H1 (cell line): ENCODE data around the gene GPBP1. TPM values are rescaled to one million over a fixed set of nuclear protein-coding genes. Genes with fewer than 3 reads are reported as not detected.

ENCODE experiments used
- CTCF ChIA-PET: fragments of 300-600 bp; sonication (Branson Sonifier 250); formaldehyde crosslinking; loops from one replicate; lab custom pipeline; 2021; ENCODE audit not compliant: partially characterized antibody; lab: Charles Lee
- POLR2A ChIA-PET: fragments of 300-600 bp; sonication (Branson Sonifier 250); formaldehyde crosslinking; loops from one replicate; lab custom pipeline; 2021; ENCODE audit warnings: inconsistent platforms; ENCODE audit not compliant: partially characterized antibody; lab: Charles Lee
- DNase-seq, 2 experiments: peaks; one replicate each; pipeline versions ENCODE4 v3.0.0 to v3.0.0-alpha.2; 2010 to 2022; ENCODE audit warnings: low spot score in 2 of 2, low read depth in 1 of 2, mixed read lengths in 1 of 2
- FAIRE-seq: peaks from 2 replicates; lab custom pipeline; 2011; peaks lifted over from hg19 to GRCh38; lab: Jason Lieb, UNC
- H2AFZ ChIP-seq: 2 replicates; pipeline ENCODE4 v1.8.1; 2012; ENCODE audit warnings: low read length, inconsistent platforms
- H2AK5ac ChIP-seq: 2 replicates; pipeline ENCODE4 v1.6.1; 2013; ENCODE audit warnings: low read depth, low read length
- H2BK120ac ChIP-seq: replicated peaks from 2 replicates; pipeline ENCODE3; 2013; ENCODE audit warnings: low read depth, low read length, inconsistent platforms
- H2BK12ac ChIP-seq: 2 replicates; pipeline ENCODE4 v1.6.1; 2013; ENCODE audit warnings: low read depth, low read length
- H2BK15ac ChIP-seq: 2 replicates; pipeline ENCODE4 v1.6.1; 2013; ENCODE audit warnings: low read length
- H2BK20ac ChIP-seq: 2 replicates; pipeline ENCODE4 v1.6.1; 2013; ENCODE audit warnings: low read length
- H2BK5ac ChIP-seq: 2 replicates; pipeline ENCODE4 v1.6.1; 2013; ENCODE audit warnings: low read depth, low read length
- H3K14ac ChIP-seq: 2 replicates; pipeline ENCODE4 v1.6.1; 2013; ENCODE audit warnings: inconsistent platforms; ENCODE audit not compliant: insufficient read length
- H3K18ac ChIP-seq: 2 replicates; pipeline ENCODE4 v1.6.1; 2013; ENCODE audit warnings: low read length; ENCODE audit errors: extremely low read depth
- H3K23ac ChIP-seq: 2 replicates; pipeline ENCODE4 v1.6.1; 2013; ENCODE audit warnings: inconsistent platforms; ENCODE audit not compliant: insufficient read length
- H3K23me2 ChIP-seq: 2 replicates; pipeline ENCODE4 v1.6.1; 2013; ENCODE audit warnings: low read depth, low read length
- H3K27ac ChIP-seq: 2 replicates; pipeline ENCODE4 v1.6.1; 2011; ENCODE audit warnings: low read depth, low read length, inconsistent platforms
- H3K27me3 ChIP-seq, 4 experiments: replicated peaks in 1 of 4; 1 replicate in 1 of 4; 2 replicates in 3 of 4; pipeline versions ENCODE4 v1.6.1 to v1.8.1; 2011 to 2013; ENCODE audit warnings: low read length in 3 of 4, mild to moderate bottlenecking in 3 of 4, inconsistent platforms in 2 of 4, mixed read lengths in 2 of 4, moderate library complexity in 1 of 4; ENCODE audit not compliant: control insufficient read depth in 3 of 4, insufficient read depth in 3 of 4; ENCODE audit errors: extremely low read depth in 1 of 4
- H3K36me3 ChIP-seq, 4 experiments: 2 replicates each; pipeline versions ENCODE4 v1.6.1 to v1.8.1; 2011 to 2013; ENCODE audit warnings: mild to moderate bottlenecking in 4 of 4, low read length in 3 of 4, moderate library complexity in 2 of 4, control low read depth in 1 of 4, inconsistent platforms in 1 of 4; ENCODE audit not compliant: insufficient read depth in 4 of 4, control insufficient read depth in 2 of 4
- H3K4ac ChIP-seq: replicated peaks from 2 replicates; pipeline ENCODE3; 2013; ENCODE audit warnings: low read length, low read depth, mixed read lengths, inconsistent platforms; ENCODE audit not compliant: insufficient read length
- H3K4me1 ChIP-seq, 4 experiments: replicated peaks in 1 of 4; 1 replicate in 1 of 4; 2 replicates in 3 of 4; pipeline versions ENCODE4 v1.6.1 to v1.8.1; 2011 to 2013; ENCODE audit warnings: low read length in 3 of 4, inconsistent platforms in 2 of 4, mixed read lengths in 1 of 4; ENCODE audit not compliant: insufficient read depth in 4 of 4, control insufficient read depth in 3 of 4
- H3K4me2 ChIP-seq, 2 experiments: 2 replicates each; pipeline versions ENCODE4 v1.6.1 to v1.8.1; 2011 to 2013; ENCODE audit warnings: low read depth in 2 of 2, low read length in 2 of 2, control low read depth in 1 of 2, inconsistent platforms in 1 of 2, mild to moderate bottlenecking in 1 of 2; ENCODE audit not compliant: insufficient read depth in 1 of 2
- H3K4me3 ChIP-seq, 4 experiments: fragments of 200-600, 300-600 bp in 1 of 4; sonication (generic), shearing (Covaris generic), sonication (Bioruptor Twin) in 1 of 4; 2 replicates each; pipeline versions ENCODE4 v1.5.1 to v1.8.1; 2011 to 2016; ENCODE audit warnings: low read length in 4 of 4, low read depth in 3 of 4, control low read depth in 2 of 4, inconsistent platforms in 2 of 4, mild to moderate bottlenecking in 2 of 4, mixed read lengths in 1 of 4, moderate library complexity in 1 of 4; ENCODE audit not compliant: insufficient read depth in 2 of 4; ENCODE audit errors: extremely low read depth in 1 of 4
- H3K56ac ChIP-seq: replicated peaks from 2 replicates; pipeline ENCODE3; 2013; ENCODE audit warnings: low read depth, mild to moderate bottlenecking, mixed read lengths, low read length, inconsistent platforms; ENCODE audit not compliant: insufficient read length
- H3K79me1 ChIP-seq: 2 replicates; pipeline ENCODE4 v1.6.1; 2013; ENCODE audit warnings: low read depth, low read length, control low read depth
- H3K79me2 ChIP-seq, 2 experiments: 2 replicates each; pipeline versions ENCODE4 v1.6.1 to v1.8.1; 2012 to 2013; ENCODE audit warnings: low read length in 2 of 2, mild to moderate bottlenecking in 2 of 2, inconsistent platforms in 1 of 2; ENCODE audit not compliant: insufficient read depth in 2 of 2, control insufficient read depth in 1 of 2
- H3K9ac ChIP-seq, 4 experiments: replicated peaks in 1 of 4; 1 replicate in 1 of 4; 2 replicates in 3 of 4; pipeline versions ENCODE4 v1.6.1 to v1.8.1; 2011 to 2013; ENCODE audit warnings: low read depth in 3 of 4, low read length in 3 of 4, control low read depth in 2 of 4, mild to moderate bottlenecking in 2 of 4, moderate library complexity in 2 of 4, inconsistent platforms in 1 of 4; ENCODE audit errors: extremely low read depth in 1 of 4
- H3K9me3 ChIP-seq, 2 experiments: 2 replicates each; pipeline versions ENCODE4 v1.6.1 to v1.8.1; 2012 to 2013; ENCODE audit warnings: mild to moderate bottlenecking in 2 of 2, moderate library complexity in 2 of 2, control low read depth in 1 of 2, inconsistent platforms in 1 of 2, low read depth in 1 of 2, low read length in 1 of 2, mixed read lengths in 1 of 2; ENCODE audit not compliant: insufficient read depth in 2 of 2
- H4K20me1 ChIP-seq, 2 experiments: replicated peaks in 1 of 2; 2 replicates each; pipeline versions ENCODE3 to v1.8.1; 2011 to 2013; ENCODE audit warnings: inconsistent platforms in 2 of 2, low read length in 2 of 2, mild to moderate bottlenecking in 1 of 2; ENCODE audit not compliant: insufficient read depth in 2 of 2, control insufficient read depth in 1 of 2
- H4K5ac ChIP-seq: 2 replicates; pipeline ENCODE4 v1.6.1; 2013; ENCODE audit warnings: low read length, low read depth, mixed read lengths, inconsistent platforms; ENCODE audit not compliant: insufficient read length
- H4K8ac ChIP-seq: 2 replicates; pipeline ENCODE4 v1.8.0; 2013; ENCODE audit warnings: mild to moderate bottlenecking, moderate library complexity, low read length, inconsistent platforms; ENCODE audit not compliant: insufficient read depth; ENCODE audit errors: extremely low read depth
- H4K91ac ChIP-seq: replicated peaks from 2 replicates; pipeline ENCODE3; 2013; ENCODE audit warnings: low read length, mixed read lengths, inconsistent platforms; ENCODE audit not compliant: insufficient read length
- ASH2L ChIP-seq: fragments of 200-600, 300-600 bp; sonication (generic); IDR thresholded peaks from one replicate; pipeline ENCODE4 v1.7.1; 2017; ENCODE audit warnings: low read length
- BACH1 ChIP-seq: IDR thresholded peaks from 2 replicates; pipeline ENCODE4 v1.6.1; 2012; ENCODE audit warnings: low read length, improper control_type of control experiment
- CHD1 ChIP-seq: IDR thresholded peaks from 2 replicates; pipeline ENCODE4 v1.6.1; 2012; ENCODE audit warnings: low read depth, low read length, improper control_type of control experiment
- CHD2 ChIP-seq: IDR thresholded peaks from 2 replicates; pipeline ENCODE4 v1.6.1; 2012; ENCODE audit warnings: low read length, improper control_type of control experiment
- CREB1 ChIP-seq: IDR thresholded peaks from 2 replicates; pipeline ENCODE4 v1.6.1; 2012; ENCODE audit warnings: inconsistent platforms
- CTBP2 ChIP-seq: IDR thresholded peaks from 2 replicates; pipeline ENCODE4 v1.7.0; 2011; ENCODE audit warnings: borderline replicate concordance, mild to moderate bottlenecking, moderate library complexity, mixed read lengths, low read length; ENCODE audit not compliant: insufficient read depth, insufficient read length
- EP300 ChIP-seq, 2 experiments: IDR thresholded peaks; 1 replicate in 1 of 2; 2 replicates in 1 of 2; pipeline ENCODE4 v1.6.1; 2011 to 2012; ENCODE audit warnings: low read depth in 2 of 2, low read length in 2 of 2, mild to moderate bottlenecking in 2 of 2, borderline replicate concordance in 1 of 2, inconsistent platforms in 1 of 2, moderate library complexity in 1 of 2
- HDAC2 ChIP-seq, 2 experiments: fragments of 300-600 bp in 1 of 2; sonication (generic) in 1 of 2; IDR thresholded peaks; 2 replicates each; pipeline ENCODE4 v1.6.1; 2011 to 2012; ENCODE audit warnings: low read depth in 2 of 2, low read length in 2 of 2, mild to moderate bottlenecking in 2 of 2, moderate library complexity in 2 of 2, borderline replicate concordance in 1 of 2, inconsistent platforms in 1 of 2
- POLR2A ChIP-seq, 2 experiments: IDR thresholded peaks; 1 replicate in 1 of 2; 2 replicates in 1 of 2; pipeline ENCODE4 v1.6.1; 2011; ENCODE audit warnings: low read depth in 2 of 2, low read length in 2 of 2, mild to moderate bottlenecking in 2 of 2; ENCODE audit errors: control extremely low read depth in 1 of 2
- RAD21 ChIP-seq, 2 experiments: IDR thresholded peaks in 1 of 2; conservative IDR thresholded peaks in 1 of 2; 2 replicates each; pipeline ENCODE4 v1.6.1; 2011; ENCODE audit warnings: low read depth in 2 of 2, low read length in 2 of 2, improper control_type of control experiment in 1 of 2, inconsistent platforms in 1 of 2, mild to moderate bottlenecking in 1 of 2, moderate library complexity in 1 of 2
- SP4 ChIP-seq: IDR thresholded peaks from 2 replicates; pipeline ENCODE4 v1.6.1; 2012; ENCODE audit warnings: low read length, inconsistent platforms
- TBP ChIP-seq: IDR thresholded peaks from 2 replicates; pipeline ENCODE4 v1.6.1; 2011; ENCODE audit warnings: low read depth, low read length, improper control_type of control experiment
- USF2 ChIP-seq: IDR thresholded peaks from 2 replicates; pipeline ENCODE4 v1.6.1; 2011; ENCODE audit warnings: low read length, improper control_type of control experiment
- YY1 ChIP-seq: IDR thresholded peaks from 2 replicates; pipeline ENCODE4 v1.6.1; 2011; ENCODE audit warnings: low read depth, mild to moderate bottlenecking, low read length
- WGBS, 2 experiments: shearing (Covaris generic) in 1 of 2; methylation state at CpG; one replicate each; pipeline versions ENCODE4 v1.1.6 to v1.1.7; 2013 to 2015; ENCODE audit warnings: low lambda C conversion rate in 2 of 2, mixed read lengths in 2 of 2, inconsistent platforms in 1 of 2, low coverage in 1 of 2, missing lambda C conversion rate in 1 of 2; ENCODE audit not compliant: insufficient replicate concordance in 2 of 2, insufficient coverage in 1 of 2, insufficient read length in 1 of 2; ENCODE audit errors: extremely low coverage in 1 of 2, missing lambda C conversion rate in 1 of 2; 5-methylcytosine and 5-hydroxymethylcytosine counted together
- polyA plus RNA-seq, 7 experiments: library from polyadenylated mRNA; depleted of rRNA in 3 of 7; stranded (reverse) in 5 of 7; unstranded in 2 of 7; fragments of >200 nt in 5 of 7; fragments of 200-250 nt in 2 of 7; gene quantifications; 1 replicate in 5 of 7; 2 replicates in 1 of 7; 4 replicates in 1 of 7; pipeline versions ENCODE4 v1.2.1 to v1.2.3, GENCODE V29; 2011 to 2013; ENCODE audit warnings: missing spikeins in 2 of 7, mixed read lengths in 2 of 7
- total RNA-seq: library from RNA; stranded (reverse); fragmentation: NEBNext Ultra II Directional; extraction: Animal tissue kit (Norgen Biotek cat#: 25700); gene quantifications from 2 replicates; pipeline ENCODE4 v1.2.1, GENCODE V29; 2021

The GPBP1 gene
- total and polyA plus RNA-seq, 2 of the 8 experiments (the other 6 are each of a cell fraction or from before 2014, with no cell fraction given): 29.2 to 108 TPM

- Histone ChIP-seq H3K23me2 (no peaks in the 10 kb centered on the region), H2BK120ac (no peak overlapping the region), H2BK5ac (no peak overlapping the region), H3K18ac (no peak overlapping the region), H3K36me3 (peaks cover 0 to 24% (median 0%) of the 10 kb centered on the region in 4 experiments; a peak in 3 of 8 replicates), H2AK5ac (no peak overlapping the region), H2AFZ (no peak overlapping the region), H3K4me3 (no peak overlapping the region), H3K79me2 (peaks cover 68 to 100% of the 10 kb centered on the region in 2 experiments), H4K91ac (no peak overlapping the region), H2BK15ac (no peak overlapping the region), H3K9ac (no peak overlapping the region), H2BK12ac (no peak overlapping the region), H3K79me1 (peaks cover 2% of the 10 kb centered on the region; the same call in 1 of the 2 replicates), H3K27me3 (no peaks in the 10 kb centered on the region), H2BK20ac (no peak overlapping the region), H4K5ac (no peak overlapping the region), H3K4ac (no peak overlapping the region), H3K4me1 (no peaks in the 10 kb centered on the region; a peak in 1 of 7 replicates), H3K23ac (no peak overlapping the region), H3K14ac (no peak overlapping the region), H3K9me3 (no peaks in the 10 kb centered on the region), H4K8ac (no peak overlapping the region), H3K27ac (no peak overlapping the region), H3K56ac (no peak overlapping the region), H3K4me2 (no peak overlapping the region), H4K20me1 (peaks cover 25 to 37% of the 10 kb centered on the region in 2 experiments)
- CTCF ChIA-PET: no interaction called here
- no peak for DNase-seq
- POLR2A ChIA-PET: interaction anchor here (0.9 kb wide), 1 partner anchor 15 kb away, joined by 4 read pairs; no protein-coding TSS in a partner anchor
- no peak for FAIRE-seq
- WGBS, 2 experiments: 87% methylated on average over 2 of the region's 2 CpGs; no CpG with 5 or more reads in 1 of the 2 experiments
- TF ChIP-seq ASH2L (no peak), POLR2A (IDR thresholded peaks at IDR 0.05; ENCODE audit: control extremely low read depth in 1 of 2, low read depth in 2 of 2, low read length in 2 of 2) (no peak), BACH1 (no peak), CHD2 (no peak), RAD21 (IDR thresholded peaks at IDR 0.05 in 1 of 2, conservative IDR thresholded peaks at IDR 0.05 in 1 of 2; ENCODE audit: low read depth in 2 of 2, low read length in 2 of 2) (no peak), SP4 (no peak), CHD1 (no peak), CTBP2 (no peak), CREB1 (no peak), HDAC2 (IDR thresholded peaks at IDR 0.05; ENCODE audit: borderline replicate concordance in 1 of 2, low read depth in 2 of 2, low read length in 2 of 2) (no peak), YY1 (no peak), USF2 (no peak), EP300 (IDR thresholded peaks at IDR 0.05; ENCODE audit: borderline replicate concordance in 1 of 2, low read depth in 2 of 2, low read length in 2 of 2) (no peak), TBP (no peak)
Measured at GRCh38 chr5:57194653-57195052, 20.8 kb downstream of the GPBP1 start.
